Activated CD8-positive, alpha-beta memory T cell treated with anti-CD3 and anti-CD28 coated beads, Interleukin-2, amount 50 U/mL, for 24 hours (primary cell): ENCODE measurements around the gene CACNA2D2.

Experiments used
- DNase-seq: peaks from one replicate; pipeline ENCODE4 v3.0.0-alpha.2; 2020; ENCODE audit errors: extremely low read depth

CACNA2D2 gene

GRCh38 chr3:50327129-50327528 lies 176.3 kb downstream of the CACNA2D2 start:
- DNase-seq: no peak

GRCh38 chr3:50326182-50326541 lies 177.3 kb downstream of the CACNA2D2 start:
- no peak for DNase-seq

- DNase-seq: no peak
Observed at GRCh38 chr3:50325497-50326181, 177.8 kb downstream of the CACNA2D2 start.

- no peak for DNase-seq
Observed at GRCh38 chr3:50325113-50325480, 178.3 kb downstream of the CACNA2D2 start.

GRCh38 chr3:50324351-50325112 lies 178.9 kb downstream of the CACNA2D2 start:
- DNase-seq: peak; percentile 24

- DNase-seq: no peak
Observed at GRCh38 chr3:50323614-50324199, 179.7 kb downstream of the CACNA2D2 start.

- no peak for DNase-seq
Observed at GRCh38 chr3:50323092-50323600, 180.3 kb downstream of the CACNA2D2 start.

- no peak for DNase-seq
Observed at GRCh38 chr3:50322386-50323091, 180.9 kb downstream of the CACNA2D2 start, which contains the start of gene HYAL2. Gene HYAL2 (minus strand): TSS chr3:50322745. CDS start chr3:50320489, 2,256 bp downstream.

GRCh38 chr3:50322115-50322385 lies 181.4 kb downstream of the CACNA2D2 start:
- no peak for DNase-seq

- peak; percentile 54 for DNase-seq
Observed at GRCh38 chr3:50321336-50322114, 181.9 kb downstream of the CACNA2D2 start.

- DNase-seq: peak; percentile 18
Observed at GRCh38 chr3:50320853-50321335, 182.5 kb downstream of the CACNA2D2 start.

GRCh38 chr3:50319894-50320625 lies 183.4 kb downstream of the CACNA2D2 start:
- DNase-seq: no peak

GRCh38 chr3:50319181-50319893 lies 184.1 kb downstream of the CACNA2D2 start:
- no peak for DNase-seq

GRCh38 chr3:50318615-50319014 lies 184.8 kb downstream of the CACNA2D2 start:
- DNase-seq: no peak

GRCh38 chr3:50318163-50318562 lies 185.3 kb downstream of the CACNA2D2 start:
- no peak for DNase-seq

- no peak for DNase-seq
Observed at GRCh38 chr3:50317300-50317699, 186.1 kb downstream of the CACNA2D2 start.

- DNase-seq: no peak
Observed at GRCh38 chr3:50316657-50317242, 186.7 kb downstream of the CACNA2D2 start.

- no peak for DNase-seq
Observed at GRCh38 chr3:50314816-50315215, 188.6 kb downstream of the CACNA2D2 start.

GRCh38 chr3:50314342-50314741 lies 189.1 kb downstream of the CACNA2D2 start:
- DNase-seq: no peak
